Mucosa of rectum (tissue), 2 donors: ENCODE data around the gene NDUFA13.

Experiments
- H3K27ac ChIP-seq, 2 donors: one replicate each; pipeline ENCODE4 v1.7.0; 2013; ENCODE audit warnings: inconsistent platforms in 2 of 2, low read depth in 2 of 2, low read length in 2 of 2
- H3K27me3 ChIP-seq, 2 donors: one replicate each; pipeline ENCODE4 v1.7.0; 2013; ENCODE audit warnings: low read length in 2 of 2; ENCODE audit not compliant: control insufficient read depth in 2 of 2, insufficient read depth in 2 of 2
- H3K36me3 ChIP-seq, 2 donors: one replicate each; pipeline ENCODE4 v1.7.0; 2013; ENCODE audit warnings: low read length in 2 of 2; ENCODE audit not compliant: control insufficient read depth in 2 of 2, insufficient read depth in 2 of 2
- H3K4me1 ChIP-seq, 2 donors: one replicate each; pipeline ENCODE4 v1.7.0; 2013; ENCODE audit warnings: low read length in 2 of 2, mild to moderate bottlenecking in 1 of 2; ENCODE audit not compliant: control insufficient read depth in 2 of 2, insufficient read depth in 2 of 2
- H3K4me3 ChIP-seq, 2 donors: one replicate each; pipeline ENCODE4 v1.7.0; 2013; ENCODE audit warnings: low read length in 2 of 2
- H3K9ac ChIP-seq, 2 donors: one replicate each; pipeline ENCODE4 v1.7.0; 2013; ENCODE audit warnings: low read length in 2 of 2, low read depth in 1 of 2, mild to moderate bottlenecking in 1 of 2
- H3K9me3 ChIP-seq, 2 donors: one replicate each; pipeline ENCODE4 v1.7.0; 2013; ENCODE audit warnings: low read length in 2 of 2; ENCODE audit not compliant: control insufficient read depth in 2 of 2
- donor health status: healthy.
- donor health status: Normal muscosa, but diverticular disease.

The NDUFA13 gene

GRCh38 chr19:19554074-19555023, 38.3 kb downstream of the NDUFA13 start:
- Histone ChIP-seq H3K36me3 (no peaks in the 10 kb centered on the region), H3K27ac (no peak overlapping the region), H3K9ac (no peak overlapping the region), H3K4me3 (no peak overlapping the region), H3K9me3 (no peaks in the 10 kb centered on the region), H3K27me3 (no peaks in the 10 kb centered on the region), H3K4me1 (no peaks in the 10 kb centered on the region)

GRCh38 chr19:19558055-19558454, 42.0 kb downstream of the NDUFA13 start:
- no peaks in the 10 kb centered on the region for H3K4me1 ChIP-seq
- H3K9ac ChIP-seq, result no peak overlapping the region
- H3K36me3 ChIP-seq, result no peaks in the 10 kb centered on the region
- H3K27ac ChIP-seq, result no peak overlapping the region
- H3K27me3 ChIP-seq, result no peaks in the 10 kb centered on the region
- H3K4me3 ChIP-seq, result no peak overlapping the region
- no peaks in the 10 kb centered on the region for H3K9me3 ChIP-seq

- Histone ChIP-seq H3K27ac (no peak overlapping the region), H3K4me1 (no peaks in the 10 kb centered on the region), H3K36me3 (no peaks in the 10 kb centered on the region), H3K9ac (no peak overlapping the region), H3K4me3 (no peak overlapping the region), H3K9me3 (no peaks in the 10 kb centered on the region), H3K27me3 (no peaks in the 10 kb centered on the region)
These were observed 42.6 kb downstream of the NDUFA13 start for GRCh38 chr19:19558636-19559035.

DNA sequence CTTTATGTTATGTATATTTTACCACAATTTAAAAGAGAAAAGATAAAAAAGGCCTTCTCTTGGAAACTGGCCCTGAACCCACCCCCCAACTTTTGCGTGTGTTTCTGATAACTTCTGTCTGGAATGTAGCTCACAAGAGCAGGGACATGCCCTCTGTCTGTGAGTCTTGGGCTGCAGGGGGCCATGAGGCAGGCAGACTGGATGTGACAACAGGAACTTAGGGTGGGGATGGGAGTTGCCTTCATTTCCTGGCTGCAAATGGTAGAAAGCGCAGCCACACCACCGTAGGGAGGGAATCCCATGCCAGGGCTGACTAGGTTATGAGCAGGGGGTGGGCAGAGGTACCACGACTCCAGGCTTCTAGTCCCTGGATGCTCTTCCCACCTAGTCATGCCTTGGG, 43.9 kb downstream of the NDUFA13 start:
- Histone ChIP-seq H3K36me3 (peaks cover 0 to 3% of the 10 kb centered on the region in 2 donors), H3K4me3 (no peak overlapping the region), H3K27me3 (no peaks in the 10 kb centered on the region), H3K9me3 (no peaks in the 10 kb centered on the region), H3K4me1 (no peaks in the 10 kb centered on the region), H3K9ac (no peak overlapping the region), H3K27ac (no peak overlapping the region)

- H3K4me3 ChIP-seq, result no peak overlapping the region
- H3K27me3 ChIP-seq, result no peaks in the 10 kb centered on the region
- H3K36me3 ChIP-seq, result peaks cover 0 to 3% of the 10 kb centered on the region in 2 donors
- no peak overlapping the region for H3K9ac ChIP-seq
- no peaks in the 10 kb centered on the region for H3K9me3 ChIP-seq
- H3K27ac ChIP-seq, result no peak overlapping the region
- H3K4me1 ChIP-seq, result no peaks in the 10 kb centered on the region
These were observed 46.1 kb downstream of the NDUFA13 start for GRCh38 chr19:19561946-19562664.

DNA sequence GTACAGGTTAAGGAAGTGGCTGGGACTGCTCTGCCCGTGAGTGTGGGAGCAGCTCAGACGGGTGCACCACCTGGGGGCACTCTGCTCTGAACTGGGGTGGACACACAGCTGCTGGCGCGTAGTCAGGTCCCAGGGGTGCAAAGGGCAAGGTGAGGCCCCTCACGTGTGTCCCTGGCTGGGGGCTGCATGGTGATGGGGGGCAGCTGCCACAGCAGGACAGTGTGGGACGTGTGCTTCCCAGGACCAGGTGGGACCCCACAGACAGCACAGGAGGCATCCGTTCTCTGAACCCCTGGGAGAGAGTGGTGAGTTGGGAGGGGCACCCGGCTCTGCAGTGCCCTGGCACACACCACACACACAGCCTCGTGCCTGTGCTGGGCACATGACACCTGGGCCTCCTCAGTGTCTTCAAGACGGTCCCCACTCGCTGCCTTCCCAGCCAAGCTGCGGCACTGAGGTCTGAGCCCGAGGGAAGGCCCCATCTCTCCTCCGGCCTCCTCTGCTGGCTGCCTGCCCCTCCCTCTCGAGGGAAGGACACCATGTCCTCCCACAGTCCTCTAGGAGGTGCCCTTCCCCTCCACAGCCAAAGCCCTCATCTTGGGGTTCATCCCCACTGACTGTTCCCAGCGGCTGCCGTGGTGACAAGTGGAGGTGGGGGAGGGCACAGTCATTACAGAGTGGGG, 46.8 kb downstream of the NDUFA13 start:
- H3K9ac ChIP-seq, result no peak overlapping the region
- no peaks in the 10 kb centered on the region for H3K9me3 ChIP-seq
- H3K4me1 ChIP-seq, result no peaks in the 10 kb centered on the region
- H3K36me3 ChIP-seq, result peaks cover 0 to 3% of the 10 kb centered on the region in 2 donors
- H3K27ac ChIP-seq, result no peak overlapping the region
- H3K27me3 ChIP-seq, result no peaks in the 10 kb centered on the region
- H3K4me3 ChIP-seq, result no peak overlapping the region

GRCh38 chr19:19563348-19563848, 47.4 kb downstream of the NDUFA13 start:
- H3K27me3 ChIP-seq, result no peaks in the 10 kb centered on the region
- H3K9ac ChIP-seq, result no peak overlapping the region
- H3K27ac ChIP-seq, result no peak overlapping the region
- peaks cover 0 to 3% of the 10 kb centered on the region in 2 donors for H3K36me3 ChIP-seq
- H3K4me3 ChIP-seq, result no peak overlapping the region
- no peaks in the 10 kb centered on the region for H3K9me3 ChIP-seq
- H3K4me1 ChIP-seq, result no peaks in the 10 kb centered on the region

- no peak overlapping the region for H3K9ac ChIP-seq
- no peaks in the 10 kb centered on the region for H3K27me3 ChIP-seq
- no peak overlapping the region for H3K4me3 ChIP-seq
- H3K4me1 ChIP-seq, result no peaks in the 10 kb centered on the region
- no peak overlapping the region for H3K27ac ChIP-seq
- no peaks in the 10 kb centered on the region for H3K9me3 ChIP-seq
- H3K36me3 ChIP-seq, result peaks cover 0 to 3% of the 10 kb centered on the region in 2 donors
These were observed 50.3 kb downstream of the NDUFA13 start for GRCh38 chr19:19566306-19566705.

DNA sequence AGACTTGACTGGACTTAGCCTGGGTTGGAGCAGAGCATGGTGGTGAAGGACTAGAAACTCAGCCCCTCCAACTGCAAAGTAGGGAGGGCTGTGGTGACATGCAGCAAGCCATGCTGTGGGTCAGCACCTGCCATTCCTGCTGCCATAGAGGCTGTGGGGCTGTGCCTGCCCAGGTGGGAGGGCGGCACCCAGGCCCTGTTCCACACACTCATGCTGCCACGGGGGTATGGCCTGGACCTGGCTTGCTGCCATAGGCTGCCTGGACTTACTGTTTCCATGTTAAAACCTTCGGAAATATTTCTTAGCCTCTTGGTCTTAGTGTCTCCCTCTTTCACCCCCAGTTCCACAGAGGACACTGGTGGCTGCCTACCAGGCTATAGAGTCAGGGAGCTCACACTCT, 51.4 kb downstream of the NDUFA13 start:
- Histone ChIP-seq H3K27ac (no peak overlapping the region), H3K4me1 (no peaks in the 10 kb centered on the region), H3K27me3 (no peaks in the 10 kb centered on the region), H3K9me3 (no peaks in the 10 kb centered on the region), H3K36me3 (peaks cover 0 to 3% of the 10 kb centered on the region in 2 donors), H3K4me3 (no peak overlapping the region), H3K9ac (no peak overlapping the region)
